ENCODE measurements around the gene CREBRF.

DNA sequence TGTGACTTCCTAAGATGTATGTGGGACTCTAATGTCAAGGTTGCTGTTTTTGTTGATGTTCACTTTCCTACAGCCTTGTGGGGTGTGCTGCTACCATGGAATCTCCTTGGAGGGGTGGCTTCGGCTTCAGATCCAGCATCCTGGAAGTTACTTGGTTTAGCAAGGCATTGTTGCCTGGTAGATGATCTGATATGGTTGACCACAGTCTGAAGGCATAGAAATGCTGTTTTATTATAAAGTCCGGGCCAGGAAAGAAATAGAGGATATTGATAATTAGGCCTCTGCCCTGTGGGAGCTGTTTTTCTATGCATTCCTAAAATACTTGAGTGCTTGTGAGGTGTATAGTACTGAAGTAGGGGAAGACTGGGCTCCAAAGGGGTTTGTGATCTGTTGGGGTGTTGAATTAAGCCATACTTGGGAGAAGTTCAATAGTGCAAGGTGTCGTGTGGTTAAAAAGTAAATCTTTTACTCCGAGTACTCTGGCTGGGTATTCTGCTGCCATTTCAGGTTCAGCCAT is 27.3 kb upstream of the CREBRF start:
- TF ChIP-seq CTCF (conservative IDR thresholded peaks at IDR 0.05) (no peak), EZH2 (IDR thresholded peaks at IDR 0.05; ENCODE audit: low read depth) (no peak)
